Breast epithelium (tissue), 4 donors: ENCODE data around the gene KRT4. TPM values are rescaled to one million over a fixed set of nuclear protein-coding genes. Genes with fewer than 3 reads are reported as not detected.

Experiments
- DNase-seq, 2 donors: peaks; one replicate each; pipeline ENCODE4 v3.0.0-alpha.2; 2019; ENCODE audit warnings: low spot score in 2 of 2
- H3K27ac ChIP-seq, 2 donors: fragments of 200-600 bp; sonication (generic) in 1 of 2; one replicate each; pipeline ENCODE4 v1.5.1; 2016 to 2019; ENCODE audit warnings: mild to moderate bottlenecking in 1 of 2
- H3K27me3 ChIP-seq, 2 donors: fragments of 200-600 bp; sonication (generic) in 1 of 2; one replicate each; pipeline versions ENCODE4 v1.5.1 to v1.6.0; 2017 to 2019; ENCODE audit warnings: control low read depth in 1 of 2, mild to moderate bottlenecking in 1 of 2
- H3K36me3 ChIP-seq: fragments of 200-600 bp; one replicate; pipeline ENCODE4 v1.5.1; 2019
- H3K4me1 ChIP-seq, 2 donors: fragments of 200-600 bp; sonication (generic); one replicate each; pipeline ENCODE4 v1.5.1; 2016 to 2019; ENCODE audit warnings: control low read depth in 1 of 2
- H3K4me3 ChIP-seq, 3 donors: fragments of 200-600 bp; sonication (generic); 1 replicate in 2 of 3; 2 replicates in 1 of 3; pipeline ENCODE4 v1.5.1; 2016 to 2019; ENCODE audit warnings: mild to moderate bottlenecking in 3 of 3, moderate library complexity in 2 of 3
- H3K9me3 ChIP-seq, 2 donors: fragments of 200-600 bp; sonication (generic) in 1 of 2; one replicate each; pipeline ENCODE4 v1.5.1; 2016 to 2019; ENCODE audit warnings: control low read depth in 1 of 2
- CTCF ChIP-seq, 3 donors: fragments of 450-650 bp; IDR thresholded peaks; one replicate each; pipeline ENCODE4 v1.5.1; 2016 to 2017; ENCODE audit warnings: antibody characterized with exemption in 3 of 3, mild to moderate bottlenecking in 3 of 3, moderate library complexity in 3 of 3
- POLR2A ChIP-seq: fragments of 450-650 bp; IDR thresholded peaks from one replicate; pipeline ENCODE4 v1.6.1; 2016; ENCODE audit warnings: antibody characterized with exemption, mild to moderate bottlenecking, moderate library complexity
- POLR2AphosphoS5 ChIP-seq, 3 donors: sonication (generic); formaldehyde crosslinking; IDR thresholded peaks; one replicate each; pipeline ENCODE4 v1.6.1; 2017; ENCODE audit warnings: antibody characterized with exemption in 3 of 3
- intact Hi-C: fragments of 100-400 bp; cut with DNase I; formaldehyde crosslinking; loops from one replicate; pipeline ENCODE4 v1.15.1; 2023; ENCODE audit warnings: low total_unique reads
- total RNA-seq, 3 donors: library from RNA; depleted of rRNA; stranded (reverse); fragments of >200 nt; gene quantifications; one replicate each; pipeline ENCODE4 v1.1.0, GENCODE V29; 2016

Gene KRT4
- total RNA-seq, 3 donors from 2014 or later, result 0.33 TPM; not detected in 2

GRCh38 chr12:52806169-52806811 is 7.6 kb downstream of the KRT4 start:
- no peaks in the 10 kb centered on the region for H3K9me3 ChIP-seq
- no peak overlapping the region for H3K27ac ChIP-seq
- no peak overlapping the region for H3K4me3 ChIP-seq
- H3K27me3 ChIP-seq, result peaks cover 0 to 8% of the 10 kb centered on the region in 2 donors
- intact Hi-C loops, result no loop called here
- no peak for DNase-seq
- TF ChIP-seq POLR2AphosphoS5 (IDR thresholded peaks at IDR 0.05), result no peak
- no peak for TF ChIP-seq CTCF (IDR thresholded peaks at IDR 0.05)
- no peak for TF ChIP-seq POLR2A
- H3K4me1 ChIP-seq, result no peaks in the 10 kb centered on the region
- no peaks in the 10 kb centered on the region for H3K36me3 ChIP-seq

- DNase-seq, result no peak
- TF ChIP-seq CTCF (IDR thresholded peaks at IDR 0.05) (no peak), POLR2A (no peak), POLR2AphosphoS5 (IDR thresholded peaks at IDR 0.05) (no peak)
- intact Hi-C loops, result no loop called here
- H3K36me3 ChIP-seq, result no peaks in the 10 kb centered on the region
- no peaks in the 10 kb centered on the region for H3K9me3 ChIP-seq
- H3K27me3 ChIP-seq, result peaks cover 0 to 8% of the 10 kb centered on the region in 2 donors
- H3K4me3 ChIP-seq, result no peak overlapping the region
- no peak overlapping the region for H3K27ac ChIP-seq
- H3K4me1 ChIP-seq, result no peaks in the 10 kb centered on the region
Observed at GRCh38 chr12:52805739-52806138, 8.2 kb downstream of the KRT4 start.

DNA sequence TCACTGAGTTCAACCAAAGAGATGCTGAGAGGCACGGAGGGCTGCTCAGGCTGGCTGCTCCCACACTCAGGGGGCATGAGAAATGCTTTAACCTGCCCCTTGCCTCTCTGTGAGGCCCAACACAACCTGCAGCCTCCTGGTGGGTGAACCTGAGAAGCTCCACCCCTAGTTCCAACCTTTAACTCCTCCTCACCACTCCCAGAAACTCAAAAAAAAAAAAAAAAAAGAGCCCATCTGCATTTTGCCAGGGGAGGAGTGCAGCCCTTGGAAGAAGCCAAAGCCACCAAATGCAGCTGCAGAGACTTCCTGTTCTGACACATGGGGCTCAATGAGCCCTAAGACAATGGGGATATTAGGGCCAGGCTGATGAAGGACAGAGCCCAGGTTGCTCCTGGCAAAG is 8.9 kb downstream of the KRT4 start:
- no peaks in the 10 kb centered on the region for H3K36me3 ChIP-seq
- no peak overlapping the region for H3K4me3 ChIP-seq
- DNase-seq, result no peak
- intact Hi-C loops, result no loop called here
- no peaks in the 10 kb centered on the region for H3K9me3 ChIP-seq
- peaks cover 0 to 8% of the 10 kb centered on the region in 2 donors for H3K27me3 ChIP-seq
- no peak overlapping the region for H3K27ac ChIP-seq
- no peaks in the 10 kb centered on the region for H3K4me1 ChIP-seq
- TF ChIP-seq POLR2AphosphoS5 (IDR thresholded peaks at IDR 0.05) (no peak), POLR2A (no peak), CTCF (IDR thresholded peaks at IDR 0.05) (no peak)

- DNase-seq, result no peak
- intact Hi-C loops, result no loop called here
- no peak overlapping the region for H3K27ac ChIP-seq
- H3K9me3 ChIP-seq, result no peaks in the 10 kb centered on the region
- H3K36me3 ChIP-seq, result no peaks in the 10 kb centered on the region
- no peak overlapping the region for H3K4me3 ChIP-seq
- H3K4me1 ChIP-seq, result no peaks in the 10 kb centered on the region
- peaks cover 0 to 3% of the 10 kb centered on the region in 2 donors for H3K27me3 ChIP-seq
- TF ChIP-seq CTCF (IDR thresholded peaks at IDR 0.05) (no peak), POLR2A (no peak), POLR2AphosphoS5 (IDR thresholded peaks at IDR 0.05) (no peak)
Observed at GRCh38 chr12:52802442-52802841, 11.5 kb downstream of the KRT4 start.

DNA sequence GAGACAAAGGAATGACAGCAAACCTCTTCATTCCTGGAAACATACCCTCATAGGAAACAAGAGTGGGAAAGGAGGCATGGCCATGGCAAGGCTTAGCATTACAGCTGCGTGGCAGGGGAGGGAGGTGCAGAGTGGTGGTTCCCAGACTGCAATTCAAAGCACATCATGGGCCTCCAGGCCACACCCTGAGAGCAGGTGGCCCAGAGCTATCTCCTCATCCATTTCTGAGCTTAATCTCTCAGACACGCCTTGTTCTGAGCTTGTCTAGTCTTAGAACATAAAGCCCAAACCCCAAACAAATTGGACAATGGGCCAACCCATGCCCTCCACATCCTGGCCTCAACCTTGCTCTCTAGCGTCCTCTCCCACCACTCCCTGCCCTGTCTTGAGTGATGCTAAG is 12.1 kb downstream of the KRT4 start:
- no peaks in the 10 kb centered on the region for H3K4me1 ChIP-seq
- no peaks in the 10 kb centered on the region for H3K36me3 ChIP-seq
- intact Hi-C loops, result no loop called here
- no peak overlapping the region for H3K27ac ChIP-seq
- no peak for DNase-seq
- TF ChIP-seq POLR2AphosphoS5 (IDR thresholded peaks at IDR 0.05), result no peak
- TF ChIP-seq CTCF (IDR thresholded peaks at IDR 0.05), result no peak
- no peak for TF ChIP-seq POLR2A
- no peaks in the 10 kb centered on the region for H3K27me3 ChIP-seq
- no peak overlapping the region for H3K4me3 ChIP-seq
- no peaks in the 10 kb centered on the region for H3K9me3 ChIP-seq
